Measurements from ENCODE around the gene HS2ST1. TPM values are rescaled to one million over a fixed set of nuclear protein-coding genes. Genes with fewer than 3 reads are reported as not detected.

Gene HS2ST1
- total and polyA plus RNA-seq, 4 donors: 4.1 to 20.3 (median 8.8) TPM

- no peaks in the 10 kb centered on the region for H3K4me1 ChIP-seq (ENCODE audit: control insufficient read depth in 1 of 2, insufficient read depth in 2 of 2, low read length in 2 of 2)
- WGBS, 2 donors: 86 to 92% methylated on average over 8 of the region's 8 CpGs
- H3K27ac ChIP-seq (ENCODE audit: low read depth in 1 of 2, low read length in 2 of 2): no peak overlapping the region
- H3K36me3 ChIP-seq (ENCODE audit: control insufficient read depth in 1 of 2, insufficient read depth in 2 of 2, low read length in 1 of 2): no peaks in the 10 kb centered on the region
- H3K4me3 ChIP-seq (ENCODE audit: low read length in 2 of 2): no peak overlapping the region
- no peaks in the 10 kb centered on the region for H3K9me3 ChIP-seq (ENCODE audit: control insufficient read depth, low read length)
- no peak for ATAC-seq (ENCODE audit: low FRiP score)
- intact Hi-C loops (cut with DNase I): loop anchor here in 1 of 2 donors (5.0 kb wide), 1 partner anchor 1178 kb away; no protein-coding TSS in a partner anchor
- no peak for DNase-seq
- no peaks in the 10 kb centered on the region for H3K27me3 ChIP-seq (ENCODE audit: control insufficient read depth in 1 of 2, insufficient read depth in 2 of 2, low read length in 1 of 2)
Observed at GRCh38 chr1:87129606-87130005, 215.2 kb downstream of the HS2ST1 start.

- intact Hi-C loops (cut with DNase I): loop anchor here in 1 of 2 donors (5.0 kb wide), 1 partner anchor 1177 kb away; no protein-coding TSS in a partner anchor
- Histone ChIP-seq H3K27ac (ENCODE audit: low read depth in 1 of 2, low read length in 2 of 2) (no peak overlapping the region), H3K4me3 (ENCODE audit: low read length in 2 of 2) (no peak overlapping the region), H3K36me3 (ENCODE audit: control insufficient read depth in 1 of 2, insufficient read depth in 2 of 2, low read length in 1 of 2) (no peaks in the 10 kb centered on the region), H3K4me1 (ENCODE audit: control insufficient read depth in 1 of 2, insufficient read depth in 2 of 2, low read length in 2 of 2) (no peaks in the 10 kb centered on the region), H3K27me3 (ENCODE audit: control insufficient read depth in 1 of 2, insufficient read depth in 2 of 2, low read length in 1 of 2) (no peaks in the 10 kb centered on the region), H3K9me3 (ENCODE audit: control insufficient read depth, low read length) (no peaks in the 10 kb centered on the region)
- DNase-seq (no peak), ATAC-seq (ENCODE audit: low FRiP score) (no peak)
- 94 to 95% methylated on average over 4 of the region's 4 CpGs for WGBS, 2 donors
Observed at GRCh38 chr1:87130438-87130837, 216.0 kb downstream of the HS2ST1 start.

GRCh38 chr1:87131809-87132283 is 217.4 kb downstream of the HS2ST1 start:
- peak; percentile 94 for ATAC-seq (ENCODE audit: low FRiP score)
- H3K4me1 ChIP-seq (ENCODE audit: control insufficient read depth in 1 of 2, insufficient read depth in 2 of 2, low read length in 2 of 2): no peaks in the 10 kb centered on the region
- H3K9me3 ChIP-seq (ENCODE audit: control insufficient read depth, low read length): no peaks in the 10 kb centered on the region
- H3K36me3 ChIP-seq (ENCODE audit: control insufficient read depth in 1 of 2, insufficient read depth in 2 of 2, low read length in 1 of 2): no peaks in the 10 kb centered on the region
- H3K27me3 ChIP-seq (ENCODE audit: control insufficient read depth in 1 of 2, insufficient read depth in 2 of 2, low read length in 1 of 2): no peaks in the 10 kb centered on the region
- 0 to 1% methylated on average over 32 of the region's 32 CpGs for WGBS, 2 donors
- intact Hi-C loops (cut with DNase I): loop anchor here in 1 of 2 donors (5.0 kb wide), 1 partner anchor 1175 kb away; no protein-coding TSS in a partner anchor
- H3K4me3 ChIP-seq (ENCODE audit: low read length in 2 of 2): peak overlapping the region in 1 of 2 donors; percentile 41
- peak; percentile 87 to 95 for DNase-seq
- no peak overlapping the region for H3K27ac ChIP-seq (ENCODE audit: low read depth in 1 of 2, low read length in 2 of 2)

GRCh38 chr1:87132284-87132870 is 217.9 kb downstream of the HS2ST1 start:
- WGBS, 2 donors: 31 to 42% methylated on average over 47 of the region's 47 CpGs
- intact Hi-C loops (cut with DNase I): loop anchor here in 1 of 2 donors (5.0 kb wide), 1 partner anchor 1175 kb away; no protein-coding TSS in a partner anchor
- peak; percentile 46 for ATAC-seq (ENCODE audit: low FRiP score)
- Histone ChIP-seq H3K27me3 (ENCODE audit: control insufficient read depth in 1 of 2, insufficient read depth in 2 of 2, low read length in 1 of 2) (no peaks in the 10 kb centered on the region), H3K4me3 (ENCODE audit: low read length in 2 of 2) (no peak overlapping the region), H3K36me3 (ENCODE audit: control insufficient read depth in 1 of 2, insufficient read depth in 2 of 2, low read length in 1 of 2) (no peaks in the 10 kb centered on the region), H3K27ac (ENCODE audit: low read depth in 1 of 2, low read length in 2 of 2) (no peak overlapping the region), H3K9me3 (ENCODE audit: control insufficient read depth, low read length) (no peaks in the 10 kb centered on the region), H3K4me1 (ENCODE audit: control insufficient read depth in 1 of 2, insufficient read depth in 2 of 2, low read length in 2 of 2) (no peaks in the 10 kb centered on the region)
- no peak for DNase-seq

DNA sequence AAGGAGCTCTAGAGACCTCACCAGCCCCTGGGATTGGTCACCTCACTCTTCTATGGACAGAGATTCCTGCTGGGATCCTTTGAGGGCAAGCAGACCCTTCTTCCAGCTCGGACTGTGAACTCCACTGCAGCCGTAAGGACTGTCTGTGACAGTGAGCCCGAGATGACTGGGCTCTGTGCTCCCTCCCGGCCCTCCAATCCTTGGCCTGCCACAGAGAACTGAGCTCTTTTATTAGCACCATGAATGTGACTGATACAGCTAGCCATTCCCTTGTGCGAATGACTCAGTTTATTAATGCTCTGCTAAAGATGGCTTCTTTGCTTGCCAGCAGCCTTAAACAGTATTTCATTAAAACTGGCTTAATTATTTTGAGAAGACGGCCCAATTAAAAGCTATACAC is 219.6 kb downstream of the HS2ST1 start:
- DNase-seq (no peak), ATAC-seq (ENCODE audit: low FRiP score) (no peak)
- no peaks in the 10 kb centered on the region for H3K4me1 ChIP-seq (ENCODE audit: control insufficient read depth in 1 of 2, insufficient read depth in 2 of 2, low read length in 2 of 2)
- H3K4me3 ChIP-seq (ENCODE audit: low read length in 2 of 2): no peak overlapping the region
- no peaks in the 10 kb centered on the region for H3K9me3 ChIP-seq (ENCODE audit: control insufficient read depth, low read length)
- WGBS, 2 donors: 84 to 85% methylated on average over 6 of the region's 6 CpGs
- no peak overlapping the region for H3K27ac ChIP-seq (ENCODE audit: low read depth in 1 of 2, low read length in 2 of 2)
- no peaks in the 10 kb centered on the region for H3K27me3 ChIP-seq (ENCODE audit: control insufficient read depth in 1 of 2, insufficient read depth in 2 of 2, low read length in 1 of 2)
- intact Hi-C loops (cut with DNase I): loop anchor here in 1 of 2 donors (5.0 kb wide), 1 partner anchor 1173 kb away; no protein-coding TSS in a partner anchor
- no peaks in the 10 kb centered on the region for H3K36me3 ChIP-seq (ENCODE audit: control insufficient read depth in 1 of 2, insufficient read depth in 2 of 2, low read length in 1 of 2)

DNA sequence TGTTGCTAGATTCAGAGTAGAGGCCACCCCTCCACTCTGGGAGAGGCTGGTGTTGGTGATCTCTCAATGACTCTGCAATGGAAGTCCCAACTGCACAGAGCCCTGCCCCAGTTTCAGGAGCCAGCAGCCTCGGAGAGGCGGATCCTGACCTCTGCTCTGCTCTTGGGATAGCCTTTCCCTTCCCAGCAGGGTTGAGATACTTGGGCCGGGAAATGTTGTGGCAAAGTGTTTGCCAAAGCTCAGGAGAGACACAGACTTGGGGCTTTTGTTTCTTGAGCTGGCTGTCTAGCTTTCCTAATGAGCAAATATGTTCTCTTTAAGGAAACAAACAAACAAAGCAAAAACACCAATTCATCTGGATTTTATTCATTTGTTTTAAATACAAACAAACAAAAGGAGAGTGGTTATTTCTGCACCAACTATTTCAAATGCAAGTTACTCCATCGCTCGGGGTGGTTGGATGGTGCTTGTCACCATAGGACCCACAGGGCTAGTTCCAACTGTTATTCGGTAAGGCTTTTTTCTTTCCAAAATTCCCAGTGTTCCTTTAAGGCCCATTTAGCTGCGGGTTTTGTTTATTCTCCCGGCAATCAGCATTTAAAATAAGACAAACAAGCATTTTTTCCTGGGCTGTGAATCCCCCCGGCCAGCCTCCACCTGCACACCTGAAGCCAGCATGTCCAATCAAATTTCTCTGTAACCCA is 220.3 kb downstream of the HS2ST1 start:
- Histone ChIP-seq H3K4me3 (ENCODE audit: low read length in 2 of 2) (no peak overlapping the region), H3K27ac (ENCODE audit: low read depth in 1 of 2, low read length in 2 of 2) (no peak overlapping the region), H3K4me1 (ENCODE audit: control insufficient read depth in 1 of 2, insufficient read depth in 2 of 2, low read length in 2 of 2) (no peaks in the 10 kb centered on the region), H3K9me3 (ENCODE audit: control insufficient read depth, low read length) (no peaks in the 10 kb centered on the region), H3K27me3 (ENCODE audit: control insufficient read depth in 1 of 2, insufficient read depth in 2 of 2, low read length in 1 of 2) (no peaks in the 10 kb centered on the region), H3K36me3 (ENCODE audit: control insufficient read depth in 1 of 2, insufficient read depth in 2 of 2, low read length in 1 of 2) (no peaks in the 10 kb centered on the region)
- WGBS, 2 donors: 72 to 73% methylated on average over 9 of the region's 9 CpGs
- intact Hi-C loops (cut with DNase I): loop anchor here in 1 of 2 donors (5.0 kb wide), 1 partner anchor 1173 kb away; no protein-coding TSS in a partner anchor
- DNase-seq (no peak), ATAC-seq (ENCODE audit: low FRiP score) (peak; percentile 31)

DNA sequence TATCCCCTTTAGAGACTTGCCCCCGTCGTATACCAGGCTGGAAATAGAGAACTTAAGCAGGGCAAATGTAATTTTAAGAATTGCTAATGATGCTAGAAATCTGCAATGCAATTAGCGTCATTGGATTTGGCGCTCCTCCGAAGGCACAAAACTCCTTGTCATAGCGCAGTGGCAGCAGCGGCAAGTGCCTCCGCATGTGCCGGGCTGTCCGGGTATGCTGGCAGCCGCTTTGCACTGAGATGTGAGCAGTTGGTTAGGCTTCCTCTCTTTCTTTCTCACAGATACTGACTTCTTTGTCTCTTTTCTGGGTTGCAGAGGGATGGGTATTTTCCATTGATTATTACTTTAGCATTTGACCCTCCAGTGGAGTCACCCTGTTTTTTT is 220.9 kb downstream of the HS2ST1 start:
- H3K4me1 ChIP-seq (ENCODE audit: control insufficient read depth in 1 of 2, insufficient read depth in 2 of 2, low read length in 2 of 2): no peaks in the 10 kb centered on the region
- H3K27ac ChIP-seq (ENCODE audit: low read depth in 1 of 2, low read length in 2 of 2): no peak overlapping the region
- 94 to 95% methylated on average over 11 of the region's 11 CpGs for WGBS, 2 donors

GRCh38 chr1:87136607-87137341 is 222.3 kb downstream of the HS2ST1 start:
- 91% methylated on average over 8 of the region's 8 CpGs for WGBS, 2 donors
- intact Hi-C loops (cut with DNase I): no loop called here

More for the DNA sequence above, 220.9 kb downstream of the HS2ST1 start:
- intact Hi-C loops (cut with DNase I): no loop called here
- Histone ChIP-seq H3K9me3 (ENCODE audit: control insufficient read depth, low read length) (no peaks in the 10 kb centered on the region), H3K27me3 (ENCODE audit: control insufficient read depth in 1 of 2, insufficient read depth in 2 of 2, low read length in 1 of 2) (no peaks in the 10 kb centered on the region), H3K36me3 (ENCODE audit: control insufficient read depth in 1 of 2, insufficient read depth in 2 of 2, low read length in 1 of 2) (no peaks in the 10 kb centered on the region), H3K4me3 (ENCODE audit: low read length in 2 of 2) (no peak overlapping the region)
- ATAC-seq (ENCODE audit: low FRiP score) (no peak), DNase-seq (no peak)

More at GRCh38 chr1:87136607-87137341, 222.3 kb downstream of the HS2ST1 start:
- Histone ChIP-seq H3K4me3 (ENCODE audit: low read length in 2 of 2) (no peak overlapping the region), H3K9me3 (ENCODE audit: control insufficient read depth, low read length) (no peaks in the 10 kb centered on the region), H3K4me1 (ENCODE audit: control insufficient read depth in 1 of 2, insufficient read depth in 2 of 2, low read length in 2 of 2) (no peaks in the 10 kb centered on the region), H3K27me3 (ENCODE audit: control insufficient read depth in 1 of 2, insufficient read depth in 2 of 2, low read length in 1 of 2) (no peaks in the 10 kb centered on the region), H3K27ac (ENCODE audit: low read depth in 1 of 2, low read length in 2 of 2) (no peak overlapping the region), H3K36me3 (ENCODE audit: control insufficient read depth in 1 of 2, insufficient read depth in 2 of 2, low read length in 1 of 2) (no peaks in the 10 kb centered on the region)
- DNase-seq (no peak), ATAC-seq (ENCODE audit: low FRiP score) (no peak)

Data from aorta (tissue), 5 donors.